Breast epithelium (tissue), 3 donors: ENCODE results near the gene SLC27A4.

ENCODE experiments used
- POLR2A ChIP-seq: fragments of 450-650 bp; IDR thresholded peaks from one replicate; pipeline ENCODE4 v1.6.1; 2016; ENCODE audit warnings: antibody characterized with exemption, mild to moderate bottlenecking, moderate library complexity
- TF ChIP-seq, protein P1 (sequence below), 3 donors: fragments of 450-650 bp; IDR thresholded peaks; one replicate each; pipeline ENCODE4 v1.5.1; 2016 to 2017; ENCODE audit warnings: antibody characterized with exemption in 3 of 3, mild to moderate bottlenecking in 3 of 3, moderate library complexity in 3 of 3

DNA sequence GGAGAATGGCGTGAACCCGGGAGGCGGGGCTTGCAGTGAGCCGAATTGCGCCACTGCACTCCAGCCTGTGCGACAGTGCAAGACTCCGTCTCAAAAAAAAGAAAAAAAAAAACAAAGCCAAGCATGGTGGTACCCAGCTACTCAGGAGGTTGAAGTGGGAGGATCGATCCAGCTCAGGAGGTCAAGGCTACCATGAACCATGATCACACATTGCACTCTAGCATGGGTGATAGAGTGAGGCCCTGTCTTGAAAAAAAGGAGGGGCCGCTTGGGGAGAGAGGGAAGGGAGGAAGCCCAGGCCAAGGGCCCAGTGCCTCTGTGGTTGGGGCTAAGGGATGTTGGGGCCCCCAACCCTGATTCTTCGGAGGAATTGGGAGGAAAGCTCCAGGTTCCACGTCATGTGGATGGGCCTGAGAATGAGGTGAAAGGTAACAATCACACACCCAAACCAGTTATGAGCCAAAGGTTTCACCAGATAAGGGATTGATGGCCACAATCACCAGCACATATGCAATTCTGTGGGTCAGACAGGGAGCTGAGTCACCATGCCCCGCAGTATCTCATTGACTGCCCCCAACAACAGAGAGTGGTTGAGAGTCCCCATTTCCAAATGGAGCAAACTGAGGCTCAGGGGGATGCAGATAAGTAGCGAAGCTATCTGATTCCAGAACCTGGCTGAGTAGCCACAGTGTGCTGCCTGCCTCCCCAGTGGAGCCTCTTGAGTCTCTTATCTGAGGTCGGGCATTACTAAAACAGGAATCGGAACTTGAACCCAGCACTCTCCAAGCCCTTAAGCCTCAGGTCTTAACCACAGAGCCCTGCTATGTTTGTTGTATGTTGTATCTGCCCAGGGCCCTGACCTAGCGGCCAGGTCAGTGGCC is 43.7 kb upstream of the SLC27A4 start:
- TF ChIP-seq, protein P1, sequence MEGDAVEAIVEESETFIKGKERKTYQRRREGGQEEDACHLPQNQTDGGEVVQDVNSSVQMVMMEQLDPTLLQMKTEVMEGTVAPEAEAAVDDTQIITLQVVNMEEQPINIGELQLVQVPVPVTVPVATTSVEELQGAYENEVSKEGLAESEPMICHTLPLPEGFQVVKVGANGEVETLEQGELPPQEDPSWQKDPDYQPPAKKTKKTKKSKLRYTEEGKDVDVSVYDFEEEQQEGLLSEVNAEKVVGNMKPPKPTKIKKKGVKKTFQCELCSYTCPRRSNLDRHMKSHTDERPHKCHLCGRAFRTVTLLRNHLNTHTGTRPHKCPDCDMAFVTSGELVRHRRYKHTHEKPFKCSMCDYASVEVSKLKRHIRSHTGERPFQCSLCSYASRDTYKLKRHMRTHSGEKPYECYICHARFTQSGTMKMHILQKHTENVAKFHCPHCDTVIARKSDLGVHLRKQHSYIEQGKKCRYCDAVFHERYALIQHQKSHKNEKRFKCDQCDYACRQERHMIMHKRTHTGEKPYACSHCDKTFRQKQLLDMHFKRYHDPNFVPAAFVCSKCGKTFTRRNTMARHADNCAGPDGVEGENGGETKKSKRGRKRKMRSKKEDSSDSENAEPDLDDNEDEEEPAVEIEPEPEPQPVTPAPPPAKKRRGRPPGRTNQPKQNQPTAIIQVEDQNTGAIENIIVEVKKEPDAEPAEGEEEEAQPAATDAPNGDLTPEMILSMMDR (IDR thresholded peaks at IDR 0.05) = no peak
- no peak for TF ChIP-seq POLR2A
